ENCODE results near the gene CCNYL1.

GRCh38 chr2:207792244-207792785 is 80.9 kb downstream of the CCNYL1 start:
- TF ChIP-seq CTCF (IDR thresholded peaks at IDR 0.05; ENCODE audit: low read depth, low read length), result no peak
- TF ChIP-seq EZH2phosphoT487 (IDR thresholded peaks at IDR 0.05; ENCODE audit: low read depth), result no peak

Data from OCI-LY3 (cell line).